GM12878 (cell line): ENCODE results near the gene TMEM40. TPM values are rescaled to one million over a fixed set of nuclear protein-coding genes. Genes with fewer than 3 reads are reported as not detected.

ENCODE experiments used
- ASH2L ChIP-seq: fragments of 300-600, 200-600 bp; sonication (generic); IDR thresholded peaks from 2 replicates; pipeline ENCODE4 v1.6.1; 2017; ENCODE audit warnings: low read depth, mild to moderate bottlenecking, borderline replicate concordance
- ATF3 ChIP-seq: IDR thresholded peaks from 2 replicates; pipeline ENCODE4 v1.6.1; 2011; ENCODE audit warnings: low read depth, mild to moderate bottlenecking, low read length, moderate library complexity, borderline replicate concordance; ENCODE audit errors: extremely low read depth
- CBX5 ChIP-seq: sonication (generic); IDR thresholded peaks from 2 replicates; pipeline ENCODE4 v1.6.1; 2016; ENCODE audit warnings: low read depth, moderate library complexity, mild to moderate bottlenecking, inconsistent platforms
- ETV6 ChIP-seq, 2 experiments: fragments of 450-650 bp in 1 of 2; IDR thresholded peaks in 1 of 2; conservative IDR thresholded peaks in 1 of 2; 2 replicates each; pipeline ENCODE4 v1.6.1; 2014; ENCODE audit warnings: antibody characterized with exemption in 1 of 2, borderline replicate concordance in 1 of 2, low read depth in 1 of 2, mild to moderate bottlenecking in 1 of 2, moderate library complexity in 1 of 2
- NR2C2 ChIP-seq: IDR thresholded peaks from 2 replicates; pipeline ENCODE4 v1.6.1; 2011; ENCODE audit warnings: borderline replicate concordance, low read depth; ENCODE audit not compliant: control insufficient read depth, insufficient read length
- POU2F2 ChIP-seq: IDR thresholded peaks from 3 replicates; pipeline ENCODE4 v1.6.1; 2011; ENCODE audit warnings: low read depth, mild to moderate bottlenecking, low read length, borderline replicate concordance
- RFX5 ChIP-seq: IDR thresholded peaks from 2 replicates; pipeline ENCODE4 v1.6.1; 2011; ENCODE audit warnings: low read depth, low read length, improper control_type of control experiment
- SMAD5 ChIP-seq: IDR thresholded peaks from 2 replicates; pipeline ENCODE4 v1.6.1; 2016; ENCODE audit warnings: antibody characterized with exemption, low read depth
- SMARCA5 ChIP-seq: fragments of 450-650 bp; IDR thresholded peaks from 2 replicates; pipeline ENCODE4 v1.6.1; 2017; ENCODE audit warnings: mild to moderate bottlenecking
- SREBF2 ChIP-seq: IDR thresholded peaks from 2 replicates; pipeline ENCODE4 v1.6.1; 2012; ENCODE audit warnings: mild to moderate bottlenecking, low read length
- TARDBP ChIP-seq: IDR thresholded peaks from 2 replicates; pipeline ENCODE4 v1.6.1; 2016; ENCODE audit warnings: borderline replicate concordance
- ZBTB40 ChIP-seq: fragments of 450-650 bp; IDR thresholded peaks from 2 replicates; pipeline ENCODE4 v1.6.1; 2016; ENCODE audit warnings: mild to moderate bottlenecking, moderate library complexity, borderline replicate concordance
- ZNF384 ChIP-seq: IDR thresholded peaks from 2 replicates; pipeline ENCODE4 v1.6.1; 2012; ENCODE audit warnings: low read depth, mild to moderate bottlenecking, low read length, improper control_type of control experiment, borderline replicate concordance
- ZNF687 ChIP-seq: fragments of 450-650 bp; IDR thresholded peaks from 2 replicates; pipeline ENCODE4 v1.6.1; 2017; ENCODE audit warnings: mild to moderate bottlenecking, moderate library complexity
- polyA plus RNA-seq, 11 experiments: library from polyadenylated mRNA; depleted of rRNA in 4 of 11; unstranded in 6 of 11; stranded (reverse) in 5 of 11; fragments of >200 nt; fragmentation: Nextera tagmentation in 4 of 11; fragmentation: Illumina TruSeq in 1 of 11; extraction: Ambion mirVana in 4 of 11; extraction: Trizol in 1 of 11; gene quantifications; 1 replicate in 1 of 11; 2 replicates in 10 of 11; pipeline versions ENCODE4 v1.2.1 to v1.2.3, GENCODE V29; 2011 to 2016; ENCODE audit warnings: inconsistent platforms in 2 of 11, missing spikeins in 2 of 11, low read depth in 1 of 11
- total RNA-seq, 4 experiments: library from RNA; depleted of rRNA in 3 of 4; stranded (reverse); fragments of >200 nt in 3 of 4; fragmentation: Illumina TruSeq in 1 of 4; extraction: Trizol in 1 of 4; gene quantifications; 2 replicates each; pipeline versions ENCODE4 v1.2.1 to v1.2.3, GENCODE V29; 2013 to 2021

Gene TMEM40
- total and polyA plus RNA-seq, 10 of the 15 experiments (the other 5 are each of a cell fraction or from before 2014, with no cell fraction given): 0.10 to 0.46 (median 0.27) TPM; not detected in 3

- no peak for TF ChIP-seq ZBTB40
- TF ChIP-seq TARDBP: no peak
- TF ChIP-seq ATF3: no peak
- TF ChIP-seq SMARCA5: no peak
- no peak for TF ChIP-seq ASH2L
- TF ChIP-seq RFX5: no peak
- TF ChIP-seq SMAD5: no peak
- no peak for TF ChIP-seq ZNF687
- TF ChIP-seq ZNF384: no peak
- no peak for TF ChIP-seq ETV6 (conservative IDR thresholded peaks at IDR 0.05 in 1 of 2, IDR thresholded peaks at IDR 0.05 in 1 of 2; ENCODE audit: borderline replicate concordance in 1 of 2, low read depth in 1 of 2)
- no peak for TF ChIP-seq NR2C2
- no peak for TF ChIP-seq POU2F2
- no peak for TF ChIP-seq SREBF2
- TF ChIP-seq CBX5: no peak
- TF ChIP-seq, all 136 proteins: peak for 0
These were observed 21.7 kb upstream of the TMEM40 start (continued) for GRCh38 chr3:12780751-12781150.
